K562 (cell line): ENCODE measurements around the gene PDE2A. TPM values are rescaled to one million over a fixed set of nuclear protein-coding genes. Genes with fewer than 3 reads are reported as not detected.

ENCODE experiments used
- ATAC-seq: fragments of 200-7000 bp; cut with Tn5 transposase; 3 replicates; pipeline ENCODE4 v1.9.1; 2020; ENCODE audit warnings: moderate library complexity
- BruUV-seq: library from RNA; stranded (reverse); fragments of 400-500 nt; replicated peaks from 2 replicates; lab custom pipeline; 2021; lab: Mats Ljungman, UMichigan
- CTCF ChIA-PET: fragments of 300-600 bp; formaldehyde crosslinking; extraction: SDS; loops from one replicate; lab custom pipeline; 2021; ENCODE audit warnings: low intra/inter-chr PET ratio; lab: Yijun Ruan, JAX
- POLR2A ChIA-PET: fragments of 300-600, 350-650 bp; sonication (Branson Sonifier 250); formaldehyde crosslinking; extraction: SDS; loops from one replicate; lab custom pipeline; 2021; ENCODE audit warnings: antibody characterized with exemption, inconsistent platforms; lab: Yijun Ruan, JAX
- DNase-seq, 4 experiments: peaks; one replicate each; pipeline versions ENCODE4 v3.0.0 to v3.0.0-alpha.2; 2011 to 2018; ENCODE audit warnings: low spot score in 3 of 4, mixed read lengths in 3 of 4; ENCODE audit errors: extremely low read depth in 1 of 4
- FAIRE-seq: peaks from 2 replicates; lab custom pipeline; 2011; peaks lifted over from hg19 to GRCh38; lab: Jason Lieb, UNC
- H2AFZ ChIP-seq: 2 replicates; pipeline ENCODE4 v1.6.0; 2011; ENCODE audit warnings: low read depth, low read length, control low read depth, inconsistent platforms
- H3K27ac ChIP-seq: fragments of 200-600 bp; 3 replicates; pipeline ENCODE4 v1.8.0; 2011; ENCODE audit warnings: low read depth, mild to moderate bottlenecking, control low read depth, inconsistent platforms, low read length, moderate library complexity, mixed read lengths; ENCODE audit errors: extremely low read depth
- H3K27me3 ChIP-seq, 2 experiments: fragments of 300-600 bp in 1 of 2; 2 replicates in 1 of 2; 3 replicates in 1 of 2; pipeline versions ENCODE4 v1.6.0 to v1.8.0; 2011; ENCODE audit warnings: inconsistent platforms in 2 of 2, low read length in 2 of 2, mild to moderate bottlenecking in 1 of 2, mixed read lengths in 1 of 2, moderate library complexity in 1 of 2; ENCODE audit not compliant: control insufficient read depth in 2 of 2, insufficient read depth in 2 of 2
- H3K36me3 ChIP-seq: fragments of 300-600 bp; 3 replicates; pipeline ENCODE4 v1.8.0; 2011; ENCODE audit warnings: mild to moderate bottlenecking, low read length, inconsistent platforms; ENCODE audit not compliant: control insufficient read depth, insufficient read depth
- H3K4me1 ChIP-seq, 2 experiments: fragments of 200-600 bp in 1 of 2; replicated peaks in 1 of 2; 2 replicates in 1 of 2; 3 replicates in 1 of 2; pipeline versions ENCODE4 v1.5.1 to v1.8.0; 2011; ENCODE audit warnings: inconsistent platforms in 2 of 2, low read length in 2 of 2, mild to moderate bottlenecking in 1 of 2, mixed read lengths in 1 of 2, moderate library complexity in 1 of 2; ENCODE audit not compliant: control insufficient read depth in 2 of 2, insufficient read depth in 2 of 2
- H3K4me2 ChIP-seq: 2 replicates; pipeline ENCODE4 v1.6.1; 2011; ENCODE audit warnings: low read length, control low read depth, inconsistent platforms, mixed read lengths; ENCODE audit not compliant: insufficient read depth
- H3K4me3 ChIP-seq: fragments of 200-600 bp; sonication (generic), shearing (Covaris generic); 2 replicates; pipeline ENCODE4 v1.5.1; 2016; ENCODE audit warnings: control low read depth, inconsistent platforms
- H3K79me2 ChIP-seq: fragments of 200-600 bp; 3 replicates; pipeline ENCODE4 v1.8.0; 2011; ENCODE audit warnings: low read length, inconsistent platforms; ENCODE audit not compliant: control insufficient read depth, insufficient read depth
- H3K9ac ChIP-seq, 2 experiments: 2 replicates each; pipeline versions ENCODE4 v1.6.0 to v1.6.1; 2011; ENCODE audit warnings: low read depth in 2 of 2, low read length in 2 of 2, control low read depth in 1 of 2, inconsistent platforms in 1 of 2, mild to moderate bottlenecking in 1 of 2, mixed read lengths in 1 of 2; ENCODE audit not compliant: insufficient read depth in 1 of 2
- H3K9me1 ChIP-seq: one replicate; pipeline ENCODE4 v1.6.0; 2011; ENCODE audit warnings: inconsistent platforms, mild to moderate bottlenecking, low read length, moderate library complexity; ENCODE audit not compliant: control insufficient read depth, insufficient read depth
- H3K9me3 ChIP-seq: replicated peaks from 2 replicates; pipeline ENCODE4 v1.5.1; 2011; ENCODE audit warnings: low read depth, low read length, inconsistent platforms; ENCODE audit not compliant: control insufficient read depth, insufficient read depth
- H4K20me1 ChIP-seq: replicated peaks from 2 replicates; pipeline ENCODE4 v1.6.1; 2011; ENCODE audit warnings: low read length, inconsistent platforms, mixed read lengths; ENCODE audit not compliant: control insufficient read depth, insufficient read depth
- BHLHE40 ChIP-seq: IDR thresholded peaks from 2 replicates; pipeline ENCODE4 v1.6.1; 2011; ENCODE audit warnings: low read length, improper control_type of control experiment
- NFE2L1 ChIP-seq: fragments of 450-650 bp; IDR thresholded peaks from 2 replicates; pipeline ENCODE4 v1.6.1; 2016; ENCODE audit warnings: missing genetic modification characterization, low read depth, mild to moderate bottlenecking, missing compliant biosample characterization, moderate library complexity, borderline replicate concordance
- NFYB ChIP-seq: IDR thresholded peaks from 2 replicates; pipeline ENCODE4 v1.6.1; 2011; ENCODE audit warnings: mild to moderate bottlenecking, moderate library complexity; ENCODE audit not compliant: insufficient read length; ENCODE audit errors: extremely low read depth
- PHB ChIP-seq: fragments of 250-450 bp; sonication (Bioruptor Pico); IDR thresholded peaks from 2 replicates; pipeline ENCODE4 v1.5.0; 2021
- PRMT5 ChIP-seq: sonication (generic); formaldehyde crosslinking; IDR thresholded peaks from 2 replicates; pipeline ENCODE4 v1.5.0; 2020; ENCODE audit warnings: missing genetic modification reagents
- RUNX1 ChIP-seq: sonication (generic); IDR thresholded peaks from 2 replicates; pipeline ENCODE4 v1.6.1; 2016; ENCODE audit warnings: antibody characterized with exemption, low read depth
- SAP30 ChIP-seq: fragments of 200-600 bp; sonication (generic); IDR thresholded peaks from 2 replicates; pipeline ENCODE4 v1.6.1; 2012; ENCODE audit warnings: borderline replicate concordance, low read depth, mild to moderate bottlenecking, moderate library complexity, low read length, control low read depth, inconsistent platforms; ENCODE audit not compliant: insufficient read depth, poor library complexity, severe bottlenecking
- ZBTB11 ChIP-seq, 3 experiments: fragments of 200-800 bp in 1 of 3; fragments of 250-450 bp in 1 of 3; fragments of 450-650 bp in 1 of 3; sonication (Bioruptor Pico) in 1 of 3; sonication (Bioruptor generic) in 1 of 3; formaldehyde crosslinking in 1 of 3; IDR thresholded peaks; 2 replicates each; pipeline versions ENCODE4 v1.6.1 to v1.8.0; 2016 to 2022; ENCODE audit warnings: mild to moderate bottlenecking in 2 of 3, missing genetic modification characterization in 2 of 3, missing compliant biosample characterization in 1 of 3, moderate library complexity in 1 of 3
- ZNF140 ChIP-seq: fragments of 250-450 bp; sonication (Bioruptor Pico); IDR thresholded peaks from 2 replicates; pipeline ENCODE4 v1.8.0; 2021; ENCODE audit warnings: moderate library complexity, mild to moderate bottlenecking, inconsistent platforms
- ZNF184 ChIP-seq: sonication (generic); formaldehyde crosslinking; IDR thresholded peaks from 2 replicates; pipeline ENCODE4 v1.5.0; 2020; ENCODE audit warnings: missing genetic modification reagents
- ZNF316 ChIP-seq: fragments of 450-650 bp; IDR thresholded peaks from 2 replicates; pipeline ENCODE4 v1.6.1; 2016
- WGBS: fragments of 100-300 bp; shearing (Covaris generic); methylation state at CpG from one replicate; pipeline ENCODE4 v1.1.6; 2016; ENCODE audit warnings: low coverage, mixed read lengths; ENCODE audit not compliant: insufficient coverage; ENCODE audit errors: missing lambda C conversion rate; 5-methylcytosine and 5-hydroxymethylcytosine counted together
- in situ Hi-C: fragments of 300-500 bp; cut with MboI; formaldehyde crosslinking; loops from 4 replicates; pipeline ENCODE4 v1.15.0; 2018; ENCODE audit warnings: inconsistent platforms, mixed read lengths
- intact Hi-C: fragments of 100-400 bp; cut with micrococcal nuclease; formaldehyde crosslinking; loops from 2 replicates; pipeline ENCODE4 v1.14.2; 2022
- polyA plus RNA-seq, 8 experiments: library from polyadenylated mRNA; depleted of rRNA in 4 of 8; stranded (reverse) in 5 of 8; unstranded in 3 of 8; fragments of >200 nt; fragmentation: Nextera tagmentation in 2 of 8; fragmentation: Illumina TruSeq in 1 of 8; extraction: Ambion mirVana in 2 of 8; extraction: Trizol in 1 of 8; gene quantifications; 2 replicates each; pipeline versions ENCODE4 v1.2.1 to v1.2.3, GENCODE V29; 2011 to 2014; ENCODE audit warnings: inconsistent platforms in 1 of 8, missing spikeins in 1 of 8
- total RNA-seq, 7 experiments: library from RNA; depleted of rRNA in 6 of 7; stranded (reverse); fragments of >200 nt in 6 of 7; fragmentation: Illumina TruSeq in 2 of 7; extraction: Trizol in 2 of 7; gene quantifications; 2 replicates each; pipeline versions ENCODE4 v1.2.1 to v1.2.3, GENCODE V29; 2011 to 2021; ENCODE audit warnings: low replicate concordance in 1 of 7

Gene PDE2A
- total and polyA plus RNA-seq, 9 of the 15 experiments (the other 6 are each of a cell fraction or from before 2014, with no cell fraction given) = 0.07 to 15.2 (median 1.6) TPM; not detected in 1

- Histone ChIP-seq H3K27ac (no peak overlapping the region), H4K20me1 (no peaks in the 10 kb centered on the region; the same call in 1 of the 2 replicates), H3K4me1 (peaks cover 12 to 16% of the 10 kb centered on the region in 2 experiments; a peak in 4 of 5 replicates), H3K36me3 (no peaks in the 10 kb centered on the region), H2AFZ (no peak overlapping the region), H3K27me3 (peaks cover 5 to 51% of the 10 kb centered on the region in 2 experiments; a peak in 4 of 5 replicates), H3K9me3 (no peaks in the 10 kb centered on the region), H3K79me2 (no peaks in the 10 kb centered on the region), H3K4me3 (no peak overlapping the region), H3K9ac (no peak overlapping the region), H3K4me2 (no peak overlapping the region), H3K9me1 (no peaks in the 10 kb centered on the region)
- TF ChIP-seq RUNX1 (no peak), PRMT5 (no peak), NFYB (no peak), ZNF316 (no peak), PHB (CRISPR knock-in tag) (no peak)
- ATAC-seq (no peak), FAIRE-seq (no peak), DNase-seq (no peak)
- ChIA-PET CTCF (no interaction called here), POLR2A (no interaction called here)
- intact Hi-C loops (no loop called here), in situ Hi-C loops (no loop called here)
- WGBS = 0% methylated on average over 4 of the region's 4 CpGs
- no TSS peak for BruUV-seq
Observed at GRCh38 chr11:72621008-72621610, 53.1 kb downstream of the PDE2A start.

- intact Hi-C loops (no loop called here), in situ Hi-C loops (no loop called here)
- H3K27me3 ChIP-seq = peaks cover 5 to 60% of the 10 kb centered on the region in 2 experiments; a peak in 3 of 5 replicates
- no peak overlapping the region for H3K9ac ChIP-seq
- peaks cover 0 to 11% of the 10 kb centered on the region in 2 experiments; a peak in 3 of 5 replicates for H3K4me1 ChIP-seq
- H3K9me3 ChIP-seq = no peaks in the 10 kb centered on the region
- peaks cover 15% of the 10 kb centered on the region for H4K20me1 ChIP-seq
- H3K4me3 ChIP-seq = no peak overlapping the region
- H3K36me3 ChIP-seq = no peaks in the 10 kb centered on the region
- no TSS peak for BruUV-seq
- no peaks in the 10 kb centered on the region for H3K79me2 ChIP-seq
- ATAC-seq (no peak), FAIRE-seq (no peak), DNase-seq (no peak)
- H3K4me2 ChIP-seq = no peak overlapping the region
- no peaks in the 10 kb centered on the region for H3K9me1 ChIP-seq
- ChIA-PET CTCF (no interaction called here), POLR2A (no interaction called here)
- no peak overlapping the region for H2AFZ ChIP-seq
- 3% methylated on average over 7 of the region's 8 CpGs for WGBS
- no peak overlapping the region for H3K27ac ChIP-seq
- TF ChIP-seq ZBTB11 (CRISPR knock-in tag; IDR thresholded peaks at IDR 0.05) (no peak), ZNF140 (CRISPR knock-in tag) (no peak), NFE2L1 (tag) (no peak), SAP30 (no peak), ZNF184 (CRISPR knock-in tag) (no peak), BHLHE40 (no peak)
Observed at GRCh38 chr11:72618803-72619202, 55.4 kb downstream of the PDE2A start.
